ENCODE results near the gene URB1.
"Not testable (repeated sequence)": the region's sequence is repeated elsewhere in the genome, so short reads cannot be mapped to it uniquely, and the experiment has no call there.

Gene URB1

DNA sequence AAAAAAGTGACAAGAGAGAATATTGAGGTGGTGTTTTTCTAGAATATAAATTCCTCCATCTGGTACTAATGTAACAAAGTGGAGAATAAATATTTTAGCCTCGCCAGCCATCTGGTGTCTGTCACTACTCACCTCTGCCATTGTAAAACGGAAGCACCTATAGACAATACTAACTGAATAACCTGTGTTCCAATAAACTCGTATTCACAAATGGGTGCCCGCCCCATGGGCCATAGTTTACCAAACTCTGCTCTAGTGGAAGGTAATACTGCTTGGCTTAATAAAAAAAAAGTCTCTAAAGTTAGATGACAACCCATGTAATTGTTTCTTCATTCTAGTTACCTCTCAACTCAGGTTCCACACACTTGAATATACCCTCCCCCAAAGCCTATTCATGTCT lies 122.1 kb downstream of the URB1 start:
- no peak for DNase-seq

DNA sequence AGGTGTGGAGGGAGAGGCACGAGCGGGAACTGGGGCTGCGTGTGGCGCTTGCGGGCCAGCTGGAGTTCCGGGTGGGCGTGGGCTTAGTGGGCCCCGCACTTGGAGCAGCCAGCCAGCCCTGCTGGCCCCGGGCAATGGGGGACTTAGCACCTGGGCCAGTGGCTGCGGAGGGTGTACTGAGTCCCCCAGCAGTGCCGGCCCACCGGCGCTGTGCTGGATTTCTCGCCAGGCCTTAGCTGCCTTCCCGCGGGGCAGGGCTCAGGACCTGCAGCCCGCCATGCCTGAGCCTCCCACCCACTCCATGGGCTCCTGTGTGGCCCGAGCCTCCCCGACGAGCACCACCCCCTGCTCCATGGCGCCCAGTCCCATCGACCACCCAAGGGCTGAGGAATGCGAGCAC lies 127.5 kb downstream of the URB1 start:
- DNase-seq = not testable (repeated sequence)

DNA sequence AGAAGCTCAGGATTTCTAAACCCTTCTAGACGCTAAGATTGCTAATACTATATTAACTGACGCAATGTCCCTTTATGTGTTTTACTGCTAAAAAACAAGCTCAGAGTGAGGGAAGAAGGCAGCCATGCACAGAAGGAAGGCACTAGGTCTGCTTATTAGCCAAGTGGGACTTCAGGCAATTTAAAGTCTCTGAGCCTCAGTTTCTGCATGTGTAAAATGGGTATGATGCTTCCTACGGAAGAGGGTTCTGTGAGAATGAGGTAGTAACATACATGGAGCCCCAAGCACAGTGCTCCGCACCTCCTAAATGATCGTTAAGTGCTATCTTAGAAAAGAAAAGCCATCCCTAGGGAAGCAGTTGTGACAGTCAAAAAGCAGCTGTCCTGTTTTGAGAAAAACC lies 130.9 kb downstream of the URB1 start:
- no peak for DNase-seq

Measured in KG1 (cell line).